Measurements from ENCODE around the gene EHD4.

DNA sequence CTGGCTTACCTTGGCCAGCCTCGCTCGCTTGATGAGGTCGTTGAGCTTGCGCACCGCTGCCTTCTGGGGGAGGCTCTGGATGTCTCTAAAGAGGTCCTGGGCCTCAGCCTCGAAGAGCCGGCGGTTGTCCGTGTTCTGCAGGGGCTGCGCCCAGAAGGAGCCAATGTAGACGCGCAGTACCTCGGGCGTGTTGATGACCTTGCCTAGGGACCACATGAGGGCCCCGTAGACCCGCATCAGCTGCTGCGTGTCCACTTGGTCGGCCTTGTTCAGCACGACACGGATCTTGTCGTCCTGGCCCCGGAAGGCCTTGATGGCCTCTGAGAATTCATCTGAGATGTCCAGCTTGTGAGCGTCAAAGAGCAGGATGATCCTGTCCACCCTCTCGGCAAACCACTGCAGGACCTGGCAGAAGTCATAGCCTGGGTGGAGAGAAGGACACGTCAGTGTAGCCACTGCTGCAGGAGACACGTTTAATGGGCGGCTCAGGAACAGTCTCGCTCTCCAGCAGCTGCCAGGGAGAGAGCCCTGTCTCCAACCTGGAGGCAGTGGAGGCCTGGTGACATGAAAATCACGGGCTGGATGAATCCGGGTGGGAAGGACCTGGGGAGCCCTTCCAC lies 53.0 kb downstream of the EHD4 start:
- TF ChIP-seq, protein P1, sequence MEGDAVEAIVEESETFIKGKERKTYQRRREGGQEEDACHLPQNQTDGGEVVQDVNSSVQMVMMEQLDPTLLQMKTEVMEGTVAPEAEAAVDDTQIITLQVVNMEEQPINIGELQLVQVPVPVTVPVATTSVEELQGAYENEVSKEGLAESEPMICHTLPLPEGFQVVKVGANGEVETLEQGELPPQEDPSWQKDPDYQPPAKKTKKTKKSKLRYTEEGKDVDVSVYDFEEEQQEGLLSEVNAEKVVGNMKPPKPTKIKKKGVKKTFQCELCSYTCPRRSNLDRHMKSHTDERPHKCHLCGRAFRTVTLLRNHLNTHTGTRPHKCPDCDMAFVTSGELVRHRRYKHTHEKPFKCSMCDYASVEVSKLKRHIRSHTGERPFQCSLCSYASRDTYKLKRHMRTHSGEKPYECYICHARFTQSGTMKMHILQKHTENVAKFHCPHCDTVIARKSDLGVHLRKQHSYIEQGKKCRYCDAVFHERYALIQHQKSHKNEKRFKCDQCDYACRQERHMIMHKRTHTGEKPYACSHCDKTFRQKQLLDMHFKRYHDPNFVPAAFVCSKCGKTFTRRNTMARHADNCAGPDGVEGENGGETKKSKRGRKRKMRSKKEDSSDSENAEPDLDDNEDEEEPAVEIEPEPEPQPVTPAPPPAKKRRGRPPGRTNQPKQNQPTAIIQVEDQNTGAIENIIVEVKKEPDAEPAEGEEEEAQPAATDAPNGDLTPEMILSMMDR (optimal IDR thresholded peaks at IDR 0.05 in 1 of 3, IDR thresholded peaks at IDR 0.05 in 1 of 3, conservative IDR thresholded peaks at IDR 0.05 in 1 of 3; ENCODE audit: extremely low read depth in 1 of 3, insufficient read depth in 2 of 3, low read length in 3 of 3), result no peak
- no peak for TF ChIP-seq EZH2 (IDR thresholded peaks at IDR 0.05; ENCODE audit: low read length)
